HepG2 (cell line): ENCODE results near the gene TTLL13. TPM values are rescaled to one million over a fixed set of nuclear protein-coding genes. Genes with fewer than 3 reads are reported as not detected.

ENCODE experiments used
- CEBPB ChIP-seq: IDR thresholded peaks from 2 replicates; pipeline ENCODE4 v1.6.1; 2011; ENCODE audit warnings: low read depth, low read length, improper control_type of control experiment, borderline replicate concordance
- ERF ChIP-seq: IDR thresholded peaks from 2 replicates; pipeline ENCODE4 v1.6.1; 2018; ENCODE audit warnings: missing biosample characterization, missing genetic modification reagents
- FOXK2 ChIP-seq: fragments of 450-650 bp; IDR thresholded peaks from 2 replicates; pipeline ENCODE4 v1.6.1; 2016
- HMGXB4 ChIP-seq, 2 experiments: sonication (generic) in 1 of 2; formaldehyde crosslinking in 1 of 2; IDR thresholded peaks; 2 replicates each; pipeline versions ENCODE4 v1.4.0 to v1.6.1; 2018 to 2020; ENCODE audit warnings: missing genetic modification reagents in 2 of 2, borderline replicate concordance in 1 of 2, low read depth in 1 of 2, mild to moderate bottlenecking in 1 of 2, missing biosample characterization in 1 of 2
- IKZF4 ChIP-seq: sonication (generic); formaldehyde crosslinking; IDR thresholded peaks from 2 replicates; pipeline ENCODE4 v1.5.1; 2020; ENCODE audit warnings: borderline replicate concordance, mild to moderate bottlenecking, low read depth, missing genetic modification reagents; ENCODE audit errors: not compliant biosample characterization
- KIAA2018 ChIP-seq: sonication (generic); formaldehyde crosslinking; IDR thresholded peaks from 2 replicates; pipeline ENCODE4 v1.5.0; 2020; ENCODE audit warnings: mild to moderate bottlenecking, missing genetic modification reagents, borderline replicate concordance
- MBNL3 ChIP-seq: fragments of 250-450 bp; sonication (Bioruptor Pico); conservative IDR thresholded peaks from 2 replicates; pipeline ENCODE4 v1.8.0; 2022; ENCODE audit warnings: mild to moderate bottlenecking, inconsistent platforms
- MEIS2 ChIP-seq: sonication (generic); formaldehyde crosslinking; IDR thresholded peaks from 2 replicates; pipeline ENCODE4 v1.9.0; 2021; ENCODE audit warnings: mild to moderate bottlenecking, missing genetic modification reagents
- NKX3-1 ChIP-seq: sonication (generic); formaldehyde crosslinking; IDR thresholded peaks from 2 replicates; pipeline ENCODE4 v1.5.0; 2020; ENCODE audit warnings: missing genetic modification reagents
- PATZ1 ChIP-seq: sonication (generic); formaldehyde crosslinking; IDR thresholded peaks from 2 replicates; pipeline ENCODE4 v1.4.0; 2020; ENCODE audit warnings: missing genetic modification reagents
- SP2 ChIP-seq: sonication (generic); formaldehyde crosslinking; IDR thresholded peaks from 2 replicates; pipeline ENCODE4 v1.5.1; 2020; ENCODE audit warnings: mild to moderate bottlenecking, missing genetic modification reagents
- ZFP62 ChIP-seq: sonication (generic); formaldehyde crosslinking; IDR thresholded peaks from 2 replicates; pipeline ENCODE4 v1.4.0; 2020; ENCODE audit warnings: missing genetic modification reagents
- polyA plus RNA-seq, 8 experiments: library from polyadenylated mRNA; depleted of rRNA in 3 of 8; stranded (reverse) in 7 of 8; unstranded in 1 of 8; fragments of >200 nt; fragmentation: Illumina TruSeq in 4 of 8; extraction: Trizol in 4 of 8; gene quantifications; 2 replicates each; pipeline versions ENCODE4 v1.2.1 to v1.2.3, GENCODE V29; 2011 to 2016; ENCODE audit warnings: low read depth in 4 of 8, missing spikeins in 1 of 8, mixed read lengths in 1 of 8; ENCODE audit not compliant: insufficient read depth in 1 of 8
- total RNA-seq, 5 experiments: library from RNA; depleted of rRNA; stranded (reverse); fragments of >200 nt; fragmentation: Illumina TruSeq; extraction: Trizol; gene quantifications; 2 replicates each; pipeline ENCODE4 v1.2.3, GENCODE V29; 2016; ENCODE audit warnings: low read depth in 1 of 5
- TF ChIP-seq, protein P1 (sequence below): sonication (generic); formaldehyde crosslinking; IDR thresholded peaks from 2 replicates; pipeline ENCODE4 v1.8.0; 2022; ENCODE audit warnings: mild to moderate bottlenecking, missing genetic modification reagents, moderate library complexity

TTLL13 gene
- total and polyA plus RNA-seq, 2 of the 13 experiments (the other 11 are each of a cell fraction or from before 2014, with no cell fraction given), result 0.07 to 0.29 TPM

DNA sequence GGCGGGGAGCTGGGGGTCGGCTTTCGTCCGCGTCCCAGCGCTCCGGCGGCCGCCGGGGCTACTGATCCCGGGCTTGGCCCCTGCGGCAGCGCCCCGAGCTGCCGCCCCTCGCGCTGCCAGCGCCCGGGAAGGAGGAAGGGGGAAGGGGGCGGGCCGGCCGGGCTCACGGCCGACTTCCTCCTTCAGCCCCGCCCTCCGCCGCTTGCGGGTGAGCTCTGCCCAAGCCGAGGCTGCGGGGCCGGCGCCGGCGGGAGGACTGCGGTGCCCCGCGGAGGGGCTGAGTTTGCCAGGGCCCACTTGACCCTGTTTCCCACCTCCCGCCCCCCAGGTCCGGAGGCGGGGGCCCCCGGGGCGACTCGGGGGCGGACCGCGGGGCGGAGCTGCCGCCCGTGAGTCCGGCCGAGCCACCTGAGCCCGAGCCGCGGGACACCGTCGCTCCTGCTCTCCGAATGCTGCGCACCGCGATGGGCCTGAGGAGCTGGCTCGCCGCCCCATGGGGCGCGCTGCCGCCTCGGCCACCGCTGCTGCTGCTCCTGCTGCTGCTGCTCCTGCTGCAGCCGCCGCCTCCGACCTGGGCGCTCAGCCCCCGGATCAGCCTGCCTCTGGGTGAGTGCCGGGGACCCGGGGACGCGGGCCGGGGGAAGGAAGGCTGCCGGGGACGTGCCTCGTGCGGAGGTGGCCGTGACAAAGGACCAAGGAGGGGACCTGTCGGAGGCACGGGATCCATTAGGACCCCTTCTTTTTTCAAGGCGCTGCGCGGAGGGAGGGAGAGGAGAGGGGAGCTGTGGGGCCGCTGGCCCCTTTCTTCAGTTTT lies 48.0 kb upstream of the TTLL13 start, which contains the start of gene SEMA4B (continued):
- TF ChIP-seq KIAA2018 (CRISPR knock-in tag) (no peak), IKZF4 (peak; percentile 42), ZFP62 (CRISPR knock-in tag) (no peak), ERF (CRISPR knock-in tag) (peak; percentile 27; the same call in 1 of the 2 replicates), MEIS2 (CRISPR knock-in tag) (no peak), FOXK2 (no peak), MBNL3 (CRISPR knock-in tag) (no peak), CEBPB (no peak), HMGXB4 (CRISPR knock-in tag; IDR thresholded peaks at IDR 0.05; ENCODE audit: borderline replicate concordance in 1 of 2, low read depth in 1 of 2) (peak in 1 of 2 experiments; percentile 57; a peak in 2 of 4 replicates), NKX3-1 (CRISPR knock-in tag) (no peak), SP2 (CRISPR knock-in tag) (0 out of 2 replicates have a peak, but pooled peaks have one; percentile 47), PATZ1 (peak; percentile 74)
- TF ChIP-seq, protein P1, sequence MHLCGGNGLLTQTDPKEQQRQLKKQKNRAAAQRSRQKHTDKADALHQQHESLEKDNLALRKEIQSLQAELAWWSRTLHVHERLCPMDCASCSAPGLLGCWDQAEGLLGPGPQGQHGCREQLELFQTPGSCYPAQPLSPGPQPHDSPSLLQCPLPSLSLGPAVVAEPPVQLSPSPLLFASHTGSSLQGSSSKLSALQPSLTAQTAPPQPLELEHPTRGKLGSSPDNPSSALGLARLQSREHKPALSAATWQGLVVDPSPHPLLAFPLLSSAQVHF (CRISPR knock-in tag), result 0 out of 2 replicates have a peak, but pooled peaks have one; percentile 56
